ENCODE results near the gene HID1. TPM values are rescaled to one million over a fixed set of nuclear protein-coding genes. Genes with fewer than 3 reads are reported as not detected.

HID1 gene
- total and polyA plus RNA-seq, 9 of the 15 experiments (the other 6 are each of a cell fraction or from before 2014, with no cell fraction given): 0.14 to 2.1 (median 0.54) TPM; not detected in 2

DNA sequence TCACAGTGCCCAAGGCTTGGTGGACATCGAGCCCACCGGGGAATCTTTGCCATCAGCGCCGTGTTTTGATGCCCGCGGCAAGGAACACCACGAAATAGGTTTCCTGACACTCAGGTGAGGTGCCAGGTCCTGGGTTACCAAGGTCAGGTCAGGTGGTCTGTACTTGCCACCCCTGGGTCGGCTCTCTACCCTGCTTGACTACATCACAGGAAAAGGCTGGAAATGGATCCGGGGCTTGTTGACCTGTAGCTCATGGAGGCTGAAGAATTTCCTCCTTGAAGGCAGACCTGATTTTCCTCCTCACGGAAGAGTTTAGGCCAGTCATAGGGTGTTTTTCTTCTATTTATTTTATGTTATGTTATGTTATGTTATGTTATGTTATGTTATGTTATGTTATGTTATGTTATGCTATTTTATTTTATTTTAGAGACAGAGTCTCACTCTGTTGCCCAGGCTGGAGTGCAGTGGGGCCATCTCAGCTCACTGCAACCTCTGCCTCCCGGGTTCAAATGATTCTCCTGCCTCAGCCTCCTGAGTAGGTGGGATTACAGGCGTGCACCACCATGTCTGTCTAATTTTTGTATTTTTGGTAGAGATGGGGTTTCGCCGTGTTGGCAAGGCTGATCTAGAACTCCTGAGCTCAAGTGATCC lies 10.2 kb upstream of the HID1 start (continued):
- peak; percentile 36; the same call in 1 of the 2 replicates for TF ChIP-seq NR2C1 (IDR thresholded peaks at IDR 0.05)
- TF ChIP-seq NR2C1 (tag; IDR thresholded peaks at IDR 0.05): peak; percentile 45; the same call in 1 of the 2 replicates
- TF ChIP-seq, protein P1, sequence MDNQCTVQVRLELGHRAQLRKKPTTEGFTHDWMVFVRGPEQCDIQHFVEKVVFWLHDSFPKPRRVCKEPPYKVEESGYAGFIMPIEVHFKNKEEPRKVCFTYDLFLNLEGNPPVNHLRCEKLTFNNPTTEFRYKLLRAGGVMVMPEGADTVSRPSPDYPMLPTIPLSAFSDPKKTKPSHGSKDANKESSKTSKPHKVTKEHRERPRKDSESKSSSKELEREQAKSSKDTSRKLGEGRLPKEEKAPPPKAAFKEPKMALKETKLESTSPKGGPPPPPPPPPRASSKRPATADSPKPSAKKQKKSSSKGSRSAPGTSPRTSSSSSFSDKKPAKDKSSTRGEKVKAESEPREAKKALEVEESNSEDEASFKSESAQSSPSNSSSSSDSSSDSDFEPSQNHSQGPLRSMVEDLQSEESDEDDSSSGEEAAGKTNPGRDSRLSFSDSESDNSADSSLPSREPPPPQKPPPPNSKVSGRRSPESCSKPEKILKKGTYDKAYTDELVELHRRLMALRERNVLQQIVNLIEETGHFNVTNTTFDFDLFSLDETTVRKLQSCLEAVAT (IDR thresholded peaks at IDR 0.05): peak in 1 of 2 experiments; percentile 41; a peak in 1 of 4 replicates
- TF ChIP-seq, protein P2, sequence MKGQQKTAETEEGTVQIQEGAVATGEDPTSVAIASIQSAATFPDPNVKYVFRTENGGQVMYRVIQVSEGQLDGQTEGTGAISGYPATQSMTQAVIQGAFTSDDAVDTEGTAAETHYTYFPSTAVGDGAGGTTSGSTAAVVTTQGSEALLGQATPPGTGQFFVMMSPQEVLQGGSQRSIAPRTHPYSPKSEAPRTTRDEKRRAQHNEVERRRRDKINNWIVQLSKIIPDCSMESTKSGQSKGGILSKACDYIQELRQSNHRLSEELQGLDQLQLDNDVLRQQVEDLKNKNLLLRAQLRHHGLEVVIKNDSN (CRISPR knock-in tag; IDR thresholded peaks at IDR 0.05): peak; percentile 37
- peak; percentile 0 for TF ChIP-seq HMGN3 (IDR thresholded peaks at IDR 0.05; ENCODE audit: borderline replicate concordance, extremely low read depth, insufficient read length, low read depth, low read length)

DNA sequence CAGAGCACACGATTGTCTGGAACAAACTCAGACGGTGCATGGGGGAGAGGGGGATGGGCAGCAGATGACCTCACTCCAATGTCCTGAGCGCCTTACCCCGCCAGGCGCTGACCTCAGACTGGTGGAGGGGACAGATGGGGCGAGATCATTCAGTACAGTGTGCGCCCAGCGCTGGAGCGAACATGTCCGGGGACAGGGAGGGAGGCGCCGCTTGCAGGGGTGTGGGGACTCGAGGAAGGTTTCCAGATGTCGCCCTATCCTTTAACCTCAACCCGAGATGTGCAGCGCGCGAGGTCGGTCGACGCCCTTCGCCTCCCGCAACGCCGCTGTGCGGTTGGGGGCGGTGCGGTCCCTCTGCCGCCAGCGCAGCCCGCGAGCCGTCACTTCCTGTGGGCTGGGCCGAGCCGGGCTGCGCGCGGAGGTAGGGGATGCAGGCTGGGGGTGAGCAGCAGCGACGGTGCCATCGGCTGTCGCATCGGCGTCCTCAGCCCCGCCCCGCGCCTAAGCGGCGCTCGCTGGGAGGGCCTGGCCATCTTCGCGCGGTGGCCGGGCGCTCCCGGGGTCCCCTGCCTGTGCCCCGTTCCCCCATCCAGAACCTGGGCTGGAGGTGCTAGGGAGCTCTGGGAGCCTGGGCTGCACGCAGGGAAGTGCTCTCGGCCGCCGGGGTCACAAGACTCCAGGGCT lies 9.6 kb upstream of the HID1 start:
- peak overlapping the region; percentile 76 to 91 for H3K9ac ChIP-seq (ENCODE audit: insufficient read depth in 1 of 2, low read depth in 2 of 2, low read length in 2 of 2)
- H4K20me1 ChIP-seq (replicated peaks; ENCODE audit: control insufficient read depth, insufficient read depth, low read length): no peaks in the 10 kb centered on the region
- ChIA-PET CTCF (ENCODE audit: low intra/inter-chr PET ratio) (no interaction called here), POLR2A (interaction anchor here (0.6 to 1.9 kb wide), 11 partner anchors 8 to 543 kb away, joined by 3 to 12 read pairs (median 4); partner anchors contain the start of genes ATP5PD, HID1, KCTD2 and MRPL58)
- in situ Hi-C loops (cut with MboI): no loop called here
- intact Hi-C loops (cut with micrococcal nuclease): no loop called here
- FAIRE-seq (peak; percentile 87), ATAC-seq (peak; percentile 96), DNase-seq (ENCODE audit: extremely low read depth in 1 of 4, low spot score in 3 of 4) (peak; percentile 88 to 90 (median 88))
- H3K27me3 ChIP-seq (ENCODE audit: control insufficient read depth in 2 of 2, insufficient read depth in 2 of 2, low read length in 2 of 2): no peaks in the 10 kb centered on the region
- peak overlapping the region; percentile 75 for H3K27ac ChIP-seq (ENCODE audit: extremely low read depth, low read depth, low read length)
- WGBS (ENCODE audit: insufficient coverage, low coverage, missing lambda C conversion rate): 1% methylated on average over 56 of the region's 61 CpGs
- TSS peak; percentile 97 for BruUV-seq (replicated peaks)
- peak overlapping the region; percentile 87 for H3K4me2 ChIP-seq (ENCODE audit: insufficient read depth, low read length)
- no peaks in the 10 kb centered on the region for H3K36me3 ChIP-seq (ENCODE audit: control insufficient read depth, insufficient read depth, low read length)
- peaks cover 22 to 40% of the 10 kb centered on the region in 2 experiments for H3K4me1 ChIP-seq (replicated peaks in 1 of 2; ENCODE audit: control insufficient read depth in 2 of 2, insufficient read depth in 2 of 2, low read length in 2 of 2)
- H2AFZ ChIP-seq (ENCODE audit: low read depth, low read length): peak overlapping the region; percentile 78
- no peaks in the 10 kb centered on the region for H3K9me3 ChIP-seq (replicated peaks; ENCODE audit: control insufficient read depth, insufficient read depth, low read depth, low read length)
- 0 out of 3 replicates have a peak, but pooled peaks cover 3% of the 10 kb centered on the region for H3K79me2 ChIP-seq (ENCODE audit: control insufficient read depth, insufficient read depth, low read length)
- no peaks in the 10 kb centered on the region for H3K9me1 ChIP-seq (ENCODE audit: control insufficient read depth, insufficient read depth, low read length)
- peak overlapping the region; percentile 55 for H3K4me3 ChIP-seq
- TF ChIP-seq, protein P3, sequence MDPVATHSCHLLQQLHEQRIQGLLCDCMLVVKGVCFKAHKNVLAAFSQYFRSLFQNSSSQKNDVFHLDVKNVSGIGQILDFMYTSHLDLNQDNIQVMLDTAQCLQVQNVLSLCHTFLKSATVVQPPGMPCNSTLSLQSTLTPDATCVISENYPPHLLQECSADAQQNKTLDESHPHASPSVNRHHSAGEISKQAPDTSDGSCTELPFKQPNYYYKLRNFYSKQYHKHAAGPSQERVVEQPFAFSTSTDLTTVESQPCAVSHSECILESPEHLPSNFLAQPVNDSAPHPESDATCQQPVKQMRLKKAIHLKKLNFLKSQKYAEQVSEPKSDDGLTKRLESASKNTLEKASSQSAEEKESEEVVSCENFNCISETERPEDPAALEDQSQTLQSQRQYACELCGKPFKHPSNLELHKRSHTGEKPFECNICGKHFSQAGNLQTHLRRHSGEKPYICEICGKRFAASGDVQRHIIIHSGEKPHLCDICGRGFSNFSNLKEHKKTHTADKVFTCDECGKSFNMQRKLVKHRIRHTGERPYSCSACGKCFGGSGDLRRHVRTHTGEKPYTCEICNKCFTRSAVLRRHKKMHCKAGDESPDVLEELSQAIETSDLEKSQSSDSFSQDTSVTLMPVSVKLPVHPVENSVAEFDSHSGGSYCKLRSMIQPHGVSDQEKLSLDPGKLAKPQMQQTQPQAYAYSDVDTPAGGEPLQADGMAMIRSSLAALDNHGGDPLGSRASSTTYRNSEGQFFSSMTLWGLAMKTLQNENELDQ (CRISPR knock-in tag; IDR thresholded peaks at IDR 0.05; ENCODE audit: borderline replicate concordance): 0 out of 2 replicates have a peak, but pooled peaks have one; percentile 50
- no peak for TF ChIP-seq ZKSCAN1 (IDR thresholded peaks at IDR 0.05; ENCODE audit: low read depth, low read length)
- TF ChIP-seq POLR2G (IDR thresholded peaks at IDR 0.05; ENCODE audit: low read depth, low read length): peak; percentile 97
- TF ChIP-seq, protein P4, sequence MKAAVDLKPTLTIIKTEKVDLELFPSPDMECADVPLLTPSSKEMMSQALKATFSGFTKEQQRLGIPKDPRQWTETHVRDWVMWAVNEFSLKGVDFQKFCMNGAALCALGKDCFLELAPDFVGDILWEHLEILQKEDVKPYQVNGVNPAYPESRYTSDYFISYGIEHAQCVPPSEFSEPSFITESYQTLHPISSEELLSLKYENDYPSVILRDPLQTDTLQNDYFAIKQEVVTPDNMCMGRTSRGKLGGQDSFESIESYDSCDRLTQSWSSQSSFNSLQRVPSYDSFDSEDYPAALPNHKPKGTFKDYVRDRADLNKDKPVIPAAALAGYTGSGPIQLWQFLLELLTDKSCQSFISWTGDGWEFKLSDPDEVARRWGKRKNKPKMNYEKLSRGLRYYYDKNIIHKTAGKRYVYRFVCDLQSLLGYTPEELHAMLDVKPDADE (conservative IDR thresholded peaks at IDR 0.05; ENCODE audit: control insufficient read depth, low read depth, low read length): peak; percentile 59; the same call in 1 of the 2 replicates
- TF ChIP-seq FOXK2 (conservative IDR thresholded peaks at IDR 0.05 in 1 of 2, IDR thresholded peaks at IDR 0.05 in 1 of 2; ENCODE audit: low read depth in 2 of 2): peak in 1 of 2 experiments; percentile 9; a peak in 1 of 4 replicates
- peak; percentile 89 to 91 for TF ChIP-seq NRF1 (conservative IDR thresholded peaks at IDR 0.05 in 1 of 2, IDR thresholded peaks at IDR 0.05 in 1 of 2)
- no peak for TF ChIP-seq HDAC8 (tag; IDR thresholded peaks at IDR 0.05)
